ENCODE results near the gene CLIP3.
"Not testable (repeated sequence)": the region's sequence is repeated elsewhere in the genome, so short reads cannot be mapped to it uniquely, and the experiment has no call there.

CLIP3 gene

GRCh38 chr19:36006955-36007354 lies 25.7 kb downstream of the CLIP3 start:
- DNase-seq = no peak

GRCh38 chr19:36003284-36003683 lies 29.4 kb downstream of the CLIP3 start:
- no peak for DNase-seq

GRCh38 chr19:36001605-36002004 lies 31.1 kb downstream of the CLIP3 start:
- DNase-seq = no peak

GRCh38 chr19:35996777-35997176 lies 35.9 kb downstream of the CLIP3 start:
- DNase-seq = no peak

GRCh38 chr19:35995048-35995993 lies 37.4 kb downstream of the CLIP3 start, which contains the start of gene SDHAF1:
Gene SDHAF1, plus strand, starts transcription at chr19:35995188. Its CDS starts 87 bp downstream, at chr19:35995275.
- peak; percentile 92 for DNase-seq

- DNase-seq = no peak
Observed at GRCh38 chr19:35993923-35994598, 38.6 kb downstream of the CLIP3 start.

- DNase-seq = no peak
Observed at GRCh38 chr19:35992907-35993765, 39.5 kb downstream of the CLIP3 start.

GRCh38 chr19:35991731-35992450 lies 40.8 kb downstream of the CLIP3 start:
- DNase-seq = peak; percentile 23

- no peak for DNase-seq
Observed at GRCh38 chr19:35990771-35991730, 41.6 kb downstream of the CLIP3 start.

- no peak for DNase-seq
Observed at GRCh38 chr19:35990156-35990555, 42.5 kb downstream of the CLIP3 start.

- DNase-seq = no peak
Observed at GRCh38 chr19:35988824-35989223, 43.8 kb downstream of the CLIP3 start.

GRCh38 chr19:35987571-35987896 lies 45.1 kb downstream of the CLIP3 start:
- DNase-seq = no peak

GRCh38 chr19:35986664-35987570 lies 45.8 kb downstream of the CLIP3 start:
- DNase-seq = no peak

GRCh38 chr19:35986111-35986510 lies 46.6 kb downstream of the CLIP3 start:
- DNase-seq = no peak

GRCh38 chr19:35983177-35983576 lies 49.5 kb downstream of the CLIP3 start:
- no peak for DNase-seq

GRCh38 chr19:35980997-35981396 lies 51.7 kb downstream of the CLIP3 start:
- not testable (repeated sequence) for DNase-seq

- no peak for DNase-seq
Observed at GRCh38 chr19:35978832-35979365, 53.8 kb downstream of the CLIP3 start.

GRCh38 chr19:35978271-35978670 lies 54.4 kb downstream of the CLIP3 start:
- DNase-seq = no peak

GRCh38 chr19:35977446-35978222 lies 55.0 kb downstream of the CLIP3 start:
- DNase-seq = no peak
